Liver (tissue), 9 donors: ENCODE measurements around the gene TNFSF12. TPM values are rescaled to one million over a fixed set of nuclear protein-coding genes. Genes with fewer than 3 reads are reported as not detected.

Experiments
- DNase-seq: peaks from one replicate; pipeline ENCODE4 v3.0.0-alpha.2; 2017; ENCODE audit warnings: low spot score
- H3K27ac ChIP-seq, 2 donors: one replicate each; pipeline ENCODE4 v1.7.0; 2013; ENCODE audit warnings: inconsistent platforms in 2 of 2, low read length in 2 of 2, control low read depth in 1 of 2, low read depth in 1 of 2, mild to moderate bottlenecking in 1 of 2
- H3K27me3 ChIP-seq, 4 donors: one replicate each; pipeline versions ENCODE4 v1.6.1 to v1.7.0; 2013; ENCODE audit warnings: low read length in 3 of 4, inconsistent platforms in 1 of 4, mild to moderate bottlenecking in 1 of 4, moderate library complexity in 1 of 4; ENCODE audit not compliant: control insufficient read depth in 4 of 4, insufficient read depth in 4 of 4
- H3K36me3 ChIP-seq, 4 donors: one replicate each; pipeline versions ENCODE4 v1.6.1 to v1.7.0; 2013; ENCODE audit warnings: low read length in 3 of 4, mild to moderate bottlenecking in 3 of 4, low read depth in 1 of 4, moderate library complexity in 1 of 4; ENCODE audit not compliant: control insufficient read depth in 4 of 4, insufficient read depth in 3 of 4
- H3K4me1 ChIP-seq, 4 donors: one replicate each; pipeline versions ENCODE4 v1.6.1 to v1.7.0; 2013; ENCODE audit warnings: low read length in 3 of 4, mild to moderate bottlenecking in 3 of 4, moderate library complexity in 1 of 4; ENCODE audit not compliant: control insufficient read depth in 4 of 4, insufficient read depth in 4 of 4
- H3K4me3 ChIP-seq, 3 donors: one replicate each; pipeline versions ENCODE4 v1.6.1 to v1.7.0; 2013; ENCODE audit warnings: low read length in 3 of 3, control low read depth in 1 of 3, low read depth in 1 of 3, mild to moderate bottlenecking in 1 of 3
- H3K9ac ChIP-seq, 2 donors: one replicate each; pipeline ENCODE4 v1.7.0; 2013; ENCODE audit warnings: low read length in 2 of 2, mild to moderate bottlenecking in 2 of 2, moderate library complexity in 2 of 2, control low read depth in 1 of 2, low read depth in 1 of 2
- H3K9me3 ChIP-seq, 4 donors: one replicate each; pipeline versions ENCODE4 v1.6.1 to v1.7.0; 2013; ENCODE audit warnings: low read length in 3 of 4; ENCODE audit not compliant: control insufficient read depth in 4 of 4
- EGR1 ChIP-seq, 2 donors: IDR thresholded peaks; 2 replicates each; pipeline ENCODE4 v1.6.1; 2016 to 2018; ENCODE audit warnings: antibody characterized with exemption in 2 of 2, low read depth in 2 of 2
- FOXA1 ChIP-seq: IDR thresholded peaks from 2 replicates; pipeline ENCODE4 v1.6.1; 2016; ENCODE audit warnings: antibody characterized with exemption
- FOXA2 ChIP-seq: IDR thresholded peaks from 2 replicates; pipeline ENCODE4 v1.6.1; 2016; ENCODE audit warnings: antibody characterized with exemption
- GABPA ChIP-seq, 2 donors: IDR thresholded peaks in 1 of 2; conservative IDR thresholded peaks in 1 of 2; 2 replicates each; pipeline ENCODE4 v1.6.1; 2016; ENCODE audit warnings: antibody characterized with exemption in 2 of 2, mild to moderate bottlenecking in 1 of 2, moderate library complexity in 1 of 2
- HNF4A ChIP-seq, 2 donors: conservative IDR thresholded peaks; 2 replicates each; pipeline ENCODE4 v1.6.1; 2016; ENCODE audit warnings: antibody characterized with exemption in 2 of 2, mild to moderate bottlenecking in 2 of 2
- HNF4G ChIP-seq: IDR thresholded peaks from 2 replicates; pipeline ENCODE4 v1.6.1; 2016; ENCODE audit warnings: antibody characterized with exemption
- JUND ChIP-seq, 2 donors: IDR thresholded peaks; 2 replicates each; pipeline ENCODE4 v1.6.1; 2016; ENCODE audit warnings: antibody characterized with exemption in 2 of 2
- NR2F2 ChIP-seq: IDR thresholded peaks from 2 replicates; pipeline ENCODE4 v1.6.1; 2016; ENCODE audit warnings: antibody characterized with exemption
- RAD21 ChIP-seq, 2 donors: IDR thresholded peaks; 2 replicates each; pipeline ENCODE4 v1.6.1; 2016; ENCODE audit warnings: antibody characterized with exemption in 2 of 2, mild to moderate bottlenecking in 2 of 2
- RXRA ChIP-seq, 2 donors: IDR thresholded peaks; 2 replicates each; pipeline ENCODE4 v1.6.1; 2017 to 2018; ENCODE audit warnings: antibody characterized with exemption in 2 of 2, mild to moderate bottlenecking in 1 of 2
- SP1 ChIP-seq: IDR thresholded peaks from 2 replicates; pipeline ENCODE4 v1.6.1; 2018; ENCODE audit warnings: antibody characterized with exemption, mild to moderate bottlenecking
- TAF1 ChIP-seq: conservative IDR thresholded peaks from 2 replicates; pipeline ENCODE4 v1.6.1; 2016; ENCODE audit warnings: antibody characterized with exemption, mild to moderate bottlenecking
- YY1 ChIP-seq: IDR thresholded peaks from 2 replicates; pipeline ENCODE4 v1.6.1; 2016; ENCODE audit warnings: antibody characterized with exemption, mild to moderate bottlenecking
- polyA plus RNA-seq, 2 donors: library from polyadenylated mRNA; stranded (reverse) in 1 of 2; unstranded in 1 of 2; fragments of 200-250 nt in 1 of 2; fragments of >200 nt in 1 of 2; fragmentation: Nextera tagmentation in 1 of 2; extraction: Ambion mirVana in 1 of 2; gene quantifications; one replicate each; pipeline versions ENCODE4 v1.2.1 to v1.2.3, GENCODE V29; 2013 to 2015
- total RNA-seq, 2 donors: library from RNA; depleted of rRNA; stranded (reverse); fragments of >200 nt; gene quantifications; one replicate each; pipeline ENCODE4 v1.2.3, GENCODE V29; 2014
- TF ChIP-seq, protein P1 (sequence below): IDR thresholded peaks from 2 replicates; pipeline ENCODE4 v1.6.1; 2016; ENCODE audit warnings: antibody characterized with exemption
- TF ChIP-seq, protein P2 (sequence below): IDR thresholded peaks from 2 replicates; pipeline ENCODE4 v1.6.1; 2016; ENCODE audit warnings: antibody characterized with exemption
- TF ChIP-seq, protein P3 (sequence below): IDR thresholded peaks from 2 replicates; pipeline ENCODE4 v1.6.1; 2016; ENCODE audit warnings: antibody characterized with exemption, mild to moderate bottlenecking
- TF ChIP-seq, protein P4 (sequence below): IDR thresholded peaks from 2 replicates; pipeline ENCODE4 v1.6.1; 2016; ENCODE audit warnings: antibody characterized with exemption
- TF ChIP-seq, protein P5 (sequence below): fragments of 150-350 bp; IDR thresholded peaks from 2 replicates; pipeline ENCODE4 v1.5.1; 2017; ENCODE audit warnings: improper control_type of control experiment, low read depth, low read length; ENCODE audit not compliant: missing input control
- donor health status: healthy.
- donor health status: healthy.
- donor health status: healthy.
- donor health status: healthy.
- donor health status: healthy.

The TNFSF12 gene
- total and polyA plus RNA-seq, 4 donors, result 4.2 to 13.1 (median 5.4) TPM

DNA sequence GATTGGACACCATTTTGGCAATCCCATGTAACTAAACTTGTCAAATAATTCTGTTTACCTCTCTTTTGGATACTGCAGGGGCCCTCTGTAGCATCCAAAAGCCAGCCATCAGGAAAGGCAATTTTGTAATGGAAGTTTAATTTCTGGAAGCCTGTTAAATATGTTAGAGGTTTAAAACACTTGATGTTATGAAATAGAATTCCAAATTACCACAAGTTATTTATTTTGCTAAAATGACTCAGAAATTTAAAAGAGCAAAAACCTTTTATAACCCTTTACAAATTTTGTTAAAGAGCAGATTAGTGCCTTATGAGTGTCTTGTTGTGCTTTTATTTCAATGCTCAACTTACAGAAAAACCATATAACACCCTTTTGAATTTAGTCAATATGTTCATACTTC is 20.0 kb upstream of the TNFSF12 start:
- no peak overlapping the region for H3K9ac ChIP-seq
- peaks cover 0 to 2% (median 0%) of the 10 kb centered on the region in 4 donors for H3K9me3 ChIP-seq
- H3K4me1 ChIP-seq, result no peaks in the 10 kb centered on the region
- no peak overlapping the region for H3K27ac ChIP-seq
- no peak overlapping the region for H3K4me3 ChIP-seq
- H3K36me3 ChIP-seq, result no peaks in the 10 kb centered on the region
- no peaks in the 10 kb centered on the region for H3K27me3 ChIP-seq
- no peak for DNase-seq
- TF ChIP-seq, protein P1, sequence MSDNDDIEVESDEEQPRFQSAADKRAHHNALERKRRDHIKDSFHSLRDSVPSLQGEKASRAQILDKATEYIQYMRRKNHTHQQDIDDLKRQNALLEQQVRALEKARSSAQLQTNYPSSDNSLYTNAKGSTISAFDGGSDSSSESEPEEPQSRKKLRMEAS, result no peak
- TF ChIP-seq EGR1 (IDR thresholded peaks at IDR 0.05; ENCODE audit: low read depth in 2 of 2) (no peak), HNF4A (conservative IDR thresholded peaks at IDR 0.05) (no peak), RXRA (IDR thresholded peaks at IDR 0.05) (no peak), SP1 (no peak), GABPA (IDR thresholded peaks at IDR 0.05 in 1 of 2, conservative IDR thresholded peaks at IDR 0.05 in 1 of 2) (no peak), NR2F2 (no peak), YY1 (no peak), JUND (IDR thresholded peaks at IDR 0.05) (no peak), TAF1 (no peak), FOXA2 (no peak), RAD21 (IDR thresholded peaks at IDR 0.05) (no peak), FOXA1 (no peak), HNF4G (no peak)
- TF ChIP-seq, protein P2, sequence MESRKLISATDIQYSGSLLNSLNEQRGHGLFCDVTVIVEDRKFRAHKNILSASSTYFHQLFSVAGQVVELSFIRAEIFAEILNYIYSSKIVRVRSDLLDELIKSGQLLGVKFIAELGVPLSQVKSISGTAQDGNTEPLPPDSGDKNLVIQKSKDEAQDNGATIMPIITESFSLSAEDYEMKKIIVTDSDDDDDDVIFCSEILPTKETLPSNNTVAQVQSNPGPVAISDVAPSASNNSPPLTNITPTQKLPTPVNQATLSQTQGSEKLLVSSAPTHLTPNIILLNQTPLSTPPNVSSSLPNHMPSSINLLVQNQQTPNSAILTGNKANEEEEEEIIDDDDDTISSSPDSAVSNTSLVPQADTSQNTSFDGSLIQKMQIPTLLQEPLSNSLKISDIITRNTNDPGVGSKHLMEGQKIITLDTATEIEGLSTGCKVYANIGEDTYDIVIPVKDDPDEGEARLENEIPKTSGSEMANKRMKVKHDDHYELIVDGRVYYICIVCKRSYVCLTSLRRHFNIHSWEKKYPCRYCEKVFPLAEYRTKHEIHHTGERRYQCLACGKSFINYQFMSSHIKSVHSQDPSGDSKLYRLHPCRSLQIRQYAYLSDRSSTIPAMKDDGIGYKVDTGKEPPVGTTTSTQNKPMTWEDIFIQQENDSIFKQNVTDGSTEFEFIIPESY, result no peak
- TF ChIP-seq, protein P3, sequence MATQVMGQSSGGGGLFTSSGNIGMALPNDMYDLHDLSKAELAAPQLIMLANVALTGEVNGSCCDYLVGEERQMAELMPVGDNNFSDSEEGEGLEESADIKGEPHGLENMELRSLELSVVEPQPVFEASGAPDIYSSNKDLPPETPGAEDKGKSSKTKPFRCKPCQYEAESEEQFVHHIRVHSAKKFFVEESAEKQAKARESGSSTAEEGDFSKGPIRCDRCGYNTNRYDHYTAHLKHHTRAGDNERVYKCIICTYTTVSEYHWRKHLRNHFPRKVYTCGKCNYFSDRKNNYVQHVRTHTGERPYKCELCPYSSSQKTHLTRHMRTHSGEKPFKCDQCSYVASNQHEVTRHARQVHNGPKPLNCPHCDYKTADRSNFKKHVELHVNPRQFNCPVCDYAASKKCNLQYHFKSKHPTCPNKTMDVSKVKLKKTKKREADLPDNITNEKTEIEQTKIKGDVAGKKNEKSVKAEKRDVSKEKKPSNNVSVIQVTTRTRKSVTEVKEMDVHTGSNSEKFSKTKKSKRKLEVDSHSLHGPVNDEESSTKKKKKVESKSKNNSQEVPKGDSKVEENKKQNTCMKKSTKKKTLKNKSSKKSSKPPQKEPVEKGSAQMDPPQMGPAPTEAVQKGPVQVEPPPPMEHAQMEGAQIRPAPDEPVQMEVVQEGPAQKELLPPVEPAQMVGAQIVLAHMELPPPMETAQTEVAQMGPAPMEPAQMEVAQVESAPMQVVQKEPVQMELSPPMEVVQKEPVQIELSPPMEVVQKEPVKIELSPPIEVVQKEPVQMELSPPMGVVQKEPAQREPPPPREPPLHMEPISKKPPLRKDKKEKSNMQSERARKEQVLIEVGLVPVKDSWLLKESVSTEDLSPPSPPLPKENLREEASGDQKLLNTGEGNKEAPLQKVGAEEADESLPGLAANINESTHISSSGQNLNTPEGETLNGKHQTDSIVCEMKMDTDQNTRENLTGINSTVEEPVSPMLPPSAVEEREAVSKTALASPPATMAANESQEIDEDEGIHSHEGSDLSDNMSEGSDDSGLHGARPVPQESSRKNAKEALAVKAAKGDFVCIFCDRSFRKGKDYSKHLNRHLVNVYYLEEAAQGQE, result no peak
- TF ChIP-seq, protein P4, sequence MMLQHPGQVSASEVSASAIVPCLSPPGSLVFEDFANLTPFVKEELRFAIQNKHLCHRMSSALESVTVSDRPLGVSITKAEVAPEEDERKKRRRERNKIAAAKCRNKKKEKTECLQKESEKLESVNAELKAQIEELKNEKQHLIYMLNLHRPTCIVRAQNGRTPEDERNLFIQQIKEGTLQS, result no peak
- TF ChIP-seq, protein P5, sequence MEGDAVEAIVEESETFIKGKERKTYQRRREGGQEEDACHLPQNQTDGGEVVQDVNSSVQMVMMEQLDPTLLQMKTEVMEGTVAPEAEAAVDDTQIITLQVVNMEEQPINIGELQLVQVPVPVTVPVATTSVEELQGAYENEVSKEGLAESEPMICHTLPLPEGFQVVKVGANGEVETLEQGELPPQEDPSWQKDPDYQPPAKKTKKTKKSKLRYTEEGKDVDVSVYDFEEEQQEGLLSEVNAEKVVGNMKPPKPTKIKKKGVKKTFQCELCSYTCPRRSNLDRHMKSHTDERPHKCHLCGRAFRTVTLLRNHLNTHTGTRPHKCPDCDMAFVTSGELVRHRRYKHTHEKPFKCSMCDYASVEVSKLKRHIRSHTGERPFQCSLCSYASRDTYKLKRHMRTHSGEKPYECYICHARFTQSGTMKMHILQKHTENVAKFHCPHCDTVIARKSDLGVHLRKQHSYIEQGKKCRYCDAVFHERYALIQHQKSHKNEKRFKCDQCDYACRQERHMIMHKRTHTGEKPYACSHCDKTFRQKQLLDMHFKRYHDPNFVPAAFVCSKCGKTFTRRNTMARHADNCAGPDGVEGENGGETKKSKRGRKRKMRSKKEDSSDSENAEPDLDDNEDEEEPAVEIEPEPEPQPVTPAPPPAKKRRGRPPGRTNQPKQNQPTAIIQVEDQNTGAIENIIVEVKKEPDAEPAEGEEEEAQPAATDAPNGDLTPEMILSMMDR, result no peak
